ENCODE data around the gene GALNT10.

The GALNT10 gene

GRCh38 chr5:154203798-154204578 is 13.5 kb downstream of the GALNT10 start:
- no peak for DNase-seq

- DNase-seq, result no peak
Measured at GRCh38 chr5:154205441-154206117, 15.0 kb downstream of the GALNT10 start.

- no peak for DNase-seq
Measured at GRCh38 chr5:154206311-154206710, 15.8 kb downstream of the GALNT10 start.

- DNase-seq, result no peak
Measured at GRCh38 chr5:154207204-154207603, 16.7 kb downstream of the GALNT10 start.

- DNase-seq, result no peak
Measured at GRCh38 chr5:154209591-154210081, 19.1 kb downstream of the GALNT10 start.

- no peak for DNase-seq
Measured at GRCh38 chr5:154210163-154210562, 19.6 kb downstream of the GALNT10 start.

GRCh38 chr5:154211641-154212390 is 21.3 kb downstream of the GALNT10 start:
- no peak for DNase-seq

GRCh38 chr5:154213592-154213991 is 23.1 kb downstream of the GALNT10 start:
- no peak for DNase-seq

GRCh38 chr5:154214371-154215106 is 24.0 kb downstream of the GALNT10 start:
- DNase-seq, result no peak

GRCh38 chr5:154215571-154216325 is 25.2 kb downstream of the GALNT10 start:
- no peak for DNase-seq

- DNase-seq, result no peak
Measured at GRCh38 chr5:154217462-154217861, 26.9 kb downstream of the GALNT10 start.

GRCh38 chr5:154218786-154219185 is 28.3 kb downstream of the GALNT10 start:
- DNase-seq, result no peak

GRCh38 chr5:154220625-154221024 is 30.1 kb downstream of the GALNT10 start:
- no peak for DNase-seq

- no peak for DNase-seq
Measured at GRCh38 chr5:154221371-154221896, 30.9 kb downstream of the GALNT10 start.

GRCh38 chr5:154222414-154222813 is 31.9 kb downstream of the GALNT10 start:
- no peak for DNase-seq

- DNase-seq, result no peak
Measured at GRCh38 chr5:154223320-154223719, 32.8 kb downstream of the GALNT10 start.

- DNase-seq, result no peak
Measured at GRCh38 chr5:154227090-154227489, 36.6 kb downstream of the GALNT10 start.

GRCh38 chr5:154228696-154229095 is 38.2 kb downstream of the GALNT10 start:
- no peak for DNase-seq

- DNase-seq, result no peak
Measured at GRCh38 chr5:154230526-154230925, 40.0 kb downstream of the GALNT10 start.

- no peak for DNase-seq
Measured at GRCh38 chr5:154234551-154234950, 44.0 kb downstream of the GALNT10 start.

- DNase-seq, result no peak
Measured at GRCh38 chr5:154236011-154236410, 45.5 kb downstream of the GALNT10 start.

Measured in NCI-H526 treated with DMSO at 0.1 percent for 48 hours (cell line).